ENCODE data around the gene SHLD2. TPM values are rescaled to one million over a fixed set of nuclear protein-coding genes. Genes with fewer than 3 reads are reported as not detected.

SHLD2 gene
- total RNA-seq, 1 experiment from 2014 or later = 15.9 TPM

DNA sequence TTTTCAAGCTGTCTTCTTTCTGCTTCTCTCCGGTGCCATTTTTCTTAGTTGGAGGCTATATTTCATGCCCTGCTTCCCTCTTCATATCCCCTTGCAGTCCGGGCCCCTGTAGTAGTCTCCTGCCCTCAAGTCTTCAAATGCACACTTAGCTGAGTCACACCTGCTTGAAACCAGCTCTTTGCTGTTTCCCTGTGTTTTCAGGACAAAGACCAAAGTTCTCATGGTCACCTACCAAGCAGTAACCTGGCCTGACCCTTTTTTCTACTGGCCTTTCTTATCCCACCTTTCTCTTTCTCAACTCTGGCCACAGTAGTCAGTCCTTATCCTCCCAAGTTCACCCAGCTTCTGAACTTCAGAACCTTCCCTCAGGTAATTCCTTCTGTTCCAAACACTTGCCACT is 28.8 kb upstream of the SHLD2 start:
- no peaks in the 10 kb centered on the region for H3K79me2 ChIP-seq (ENCODE audit: low read depth)
- peaks cover 11% of the 10 kb centered on the region; the same call in 1 of the 2 replicates for H3K36me3 ChIP-seq (ENCODE audit: low read depth)
- H3F3A ChIP-seq (ENCODE audit: insufficient read depth, low read depth) = no peaks in the 10 kb centered on the region
- H3K9me2 ChIP-seq (ENCODE audit: insufficient read depth) = no peaks in the 10 kb centered on the region
- ChIA-PET CTCF (no interaction called here), POLR2A (ENCODE audit: unreplicated experiment) (no interaction called here)
- H3K4me2 ChIP-seq = no peak overlapping the region
- no peak overlapping the region for H3K4me3 ChIP-seq
- intact Hi-C loops (cut with micrococcal nuclease; ENCODE audit: unreplicated experiment) = no loop called here
- no peak for DNase-seq
- BruUV-seq (replicated peaks) = no TSS peak
- no peak overlapping the region for H2AFZ ChIP-seq
- no peak overlapping the region for H3K27ac ChIP-seq
- no peaks in the 10 kb centered on the region for H3K9me3 ChIP-seq (ENCODE audit: insufficient read depth, low read depth)
- H3K4me1 ChIP-seq (replicated peaks; ENCODE audit: insufficient read depth) = no peaks in the 10 kb centered on the region
- H4K20me1 ChIP-seq (ENCODE audit: insufficient read depth) = no peaks in the 10 kb centered on the region
- TF ChIP-seq, protein P1, sequence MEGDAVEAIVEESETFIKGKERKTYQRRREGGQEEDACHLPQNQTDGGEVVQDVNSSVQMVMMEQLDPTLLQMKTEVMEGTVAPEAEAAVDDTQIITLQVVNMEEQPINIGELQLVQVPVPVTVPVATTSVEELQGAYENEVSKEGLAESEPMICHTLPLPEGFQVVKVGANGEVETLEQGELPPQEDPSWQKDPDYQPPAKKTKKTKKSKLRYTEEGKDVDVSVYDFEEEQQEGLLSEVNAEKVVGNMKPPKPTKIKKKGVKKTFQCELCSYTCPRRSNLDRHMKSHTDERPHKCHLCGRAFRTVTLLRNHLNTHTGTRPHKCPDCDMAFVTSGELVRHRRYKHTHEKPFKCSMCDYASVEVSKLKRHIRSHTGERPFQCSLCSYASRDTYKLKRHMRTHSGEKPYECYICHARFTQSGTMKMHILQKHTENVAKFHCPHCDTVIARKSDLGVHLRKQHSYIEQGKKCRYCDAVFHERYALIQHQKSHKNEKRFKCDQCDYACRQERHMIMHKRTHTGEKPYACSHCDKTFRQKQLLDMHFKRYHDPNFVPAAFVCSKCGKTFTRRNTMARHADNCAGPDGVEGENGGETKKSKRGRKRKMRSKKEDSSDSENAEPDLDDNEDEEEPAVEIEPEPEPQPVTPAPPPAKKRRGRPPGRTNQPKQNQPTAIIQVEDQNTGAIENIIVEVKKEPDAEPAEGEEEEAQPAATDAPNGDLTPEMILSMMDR (conservative IDR thresholded peaks at IDR 0.05) = no peak
- TF ChIP-seq EZH2 (IDR thresholded peaks at IDR 0.05; ENCODE audit: low read depth) = no peak
- no peaks in the 10 kb centered on the region for H3K27me3 ChIP-seq (ENCODE audit: insufficient read depth, low read depth)

DNA sequence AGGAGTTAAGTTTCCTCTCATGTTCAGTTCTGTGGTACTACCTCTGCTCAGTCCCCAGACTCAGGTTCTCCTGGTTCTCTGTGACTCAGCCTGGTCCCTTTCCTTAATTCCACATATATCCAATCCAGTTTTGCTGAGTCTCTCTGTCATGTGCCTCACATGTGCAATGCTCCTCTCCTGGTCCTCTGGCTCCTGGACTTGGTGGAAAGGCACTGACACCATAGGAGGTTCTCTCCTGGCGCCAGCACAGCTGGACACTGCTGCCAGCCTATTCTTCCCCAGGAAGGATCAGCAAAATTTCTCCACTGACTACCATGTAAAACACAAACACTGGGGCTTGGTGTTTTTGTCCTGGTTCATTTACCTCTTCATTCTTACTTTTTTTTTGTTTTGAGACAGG is 28.1 kb upstream of the SHLD2 start:
- Histone ChIP-seq H3K4me1 (replicated peaks; ENCODE audit: insufficient read depth) (no peaks in the 10 kb centered on the region), H3K9me2 (ENCODE audit: insufficient read depth) (no peaks in the 10 kb centered on the region), H3K79me2 (ENCODE audit: low read depth) (no peaks in the 10 kb centered on the region), H3F3A (ENCODE audit: insufficient read depth, low read depth) (no peaks in the 10 kb centered on the region), H3K27ac (no peak overlapping the region), H2AFZ (no peak overlapping the region), H3K4me3 (no peak overlapping the region), H3K27me3 (ENCODE audit: insufficient read depth, low read depth) (no peaks in the 10 kb centered on the region), H3K36me3 (ENCODE audit: low read depth) (peaks cover 11% of the 10 kb centered on the region; the same call in 1 of the 2 replicates), H4K20me1 (ENCODE audit: insufficient read depth) (no peaks in the 10 kb centered on the region), H3K4me2 (no peak overlapping the region), H3K9me3 (ENCODE audit: insufficient read depth, low read depth) (no peaks in the 10 kb centered on the region)
- intact Hi-C loops (cut with micrococcal nuclease; ENCODE audit: unreplicated experiment) = no loop called here
- no peak for DNase-seq
- POLR2A ChIA-PET (ENCODE audit: unreplicated experiment) = no interaction called here
- no peak for TF ChIP-seq EZH2 (IDR thresholded peaks at IDR 0.05; ENCODE audit: low read depth)
- TF ChIP-seq, protein P1 (conservative IDR thresholded peaks at IDR 0.05) = no peak
- CTCF ChIA-PET = no interaction called here
- BruUV-seq (replicated peaks) = no TSS peak

DNA sequence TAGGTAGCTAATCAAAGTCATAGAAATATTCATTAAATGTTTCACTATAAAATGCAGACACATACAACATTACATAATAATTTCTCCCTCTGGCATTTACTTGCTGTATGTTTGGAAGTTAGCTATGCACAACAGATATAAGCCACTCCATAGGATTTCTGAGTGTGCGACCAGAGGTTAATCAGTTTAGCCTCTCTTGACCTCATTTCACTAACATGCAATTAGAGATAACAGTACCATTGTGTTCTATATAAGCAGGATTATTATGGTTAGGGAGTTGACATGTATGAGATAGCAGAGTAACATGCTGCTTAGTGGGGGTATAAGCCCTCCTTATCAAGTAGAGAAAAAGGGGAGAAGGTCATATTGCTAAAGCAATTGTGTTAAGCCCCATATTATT is 26.7 kb upstream of the SHLD2 start:
- Histone ChIP-seq H3K27me3 (ENCODE audit: insufficient read depth, low read depth) (no peaks in the 10 kb centered on the region), H3K9me2 (ENCODE audit: insufficient read depth) (no peaks in the 10 kb centered on the region), H2AFZ (no peak overlapping the region), H3K4me3 (no peak overlapping the region), H3K27ac (no peak overlapping the region), H3K36me3 (ENCODE audit: low read depth) (0 out of 2 replicates have a peak, but pooled peaks cover 6% of the 10 kb centered on the region), H3K4me2 (no peak overlapping the region), H3K9me3 (ENCODE audit: insufficient read depth, low read depth) (no peaks in the 10 kb centered on the region), H3F3A (ENCODE audit: insufficient read depth, low read depth) (no peaks in the 10 kb centered on the region), H4K20me1 (ENCODE audit: insufficient read depth) (no peaks in the 10 kb centered on the region), H3K79me2 (ENCODE audit: low read depth) (no peaks in the 10 kb centered on the region), H3K4me1 (replicated peaks; ENCODE audit: insufficient read depth) (no peaks in the 10 kb centered on the region)
- no TSS peak for BruUV-seq (replicated peaks)
- no peak for DNase-seq
- CTCF ChIA-PET = no interaction called here
- TF ChIP-seq EZH2 (IDR thresholded peaks at IDR 0.05; ENCODE audit: low read depth) = no peak
- TF ChIP-seq, protein P1 (conservative IDR thresholded peaks at IDR 0.05) = no peak
- intact Hi-C loops (cut with micrococcal nuclease; ENCODE audit: unreplicated experiment) = no loop called here
- POLR2A ChIA-PET (ENCODE audit: unreplicated experiment) = no interaction called here
